Stimulated activated CD8-positive, alpha-beta memory T cell treated with anti-CD3 and anti-CD28 coated beads, Interleukin-4, amount 100 ng/mL, for 1 hour (primary cell): ENCODE results near the gene ZFYVE1.

Experiments used
- DNase-seq, 2 donors: peaks; one replicate each; pipeline ENCODE4 v3.0.0-alpha.2; 2020; ENCODE audit warnings: low read depth in 2 of 2, low spot score in 1 of 2

The ZFYVE1 gene

DNA sequence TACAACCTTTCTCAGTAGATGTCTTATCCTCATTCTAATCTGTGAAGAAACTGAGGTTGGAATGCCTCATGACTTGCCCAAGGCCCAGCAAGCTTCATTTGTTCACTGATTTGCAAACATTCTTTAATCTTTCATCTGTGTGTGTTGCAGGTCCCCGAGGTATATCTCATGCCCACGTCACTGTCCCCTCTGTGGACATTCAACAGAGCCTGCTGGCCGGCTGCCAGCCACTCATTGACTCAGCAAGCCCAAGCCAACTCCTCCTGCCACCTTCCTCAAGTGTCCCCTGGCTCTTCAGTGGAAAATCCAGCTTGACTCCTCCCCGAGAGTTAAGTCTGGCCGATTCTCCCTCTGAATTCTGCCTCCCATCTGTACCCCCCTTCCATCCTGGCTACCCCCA lies 102.6 kb downstream of the ZFYVE1 start:
- DNase-seq: no peak

DNA sequence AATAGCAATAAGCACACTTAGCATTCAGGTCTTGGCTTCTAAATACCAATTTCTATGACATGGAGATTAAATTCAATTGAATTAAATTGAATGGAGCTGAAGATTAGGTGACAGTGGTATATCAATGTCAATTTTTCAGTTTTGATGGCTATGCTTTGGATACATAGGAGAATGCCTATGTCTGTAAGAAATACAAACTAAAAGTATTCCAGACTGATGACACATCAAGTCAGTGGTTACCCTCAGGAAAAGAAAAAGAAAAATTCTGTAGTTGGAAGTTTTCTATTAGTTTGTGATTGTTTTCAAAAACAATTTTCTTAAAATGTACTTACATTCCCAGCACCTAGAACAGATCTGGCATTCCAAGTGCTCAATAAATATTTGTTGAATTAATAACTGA lies 105.5 kb downstream of the ZFYVE1 start:
- no peak for DNase-seq

DNA sequence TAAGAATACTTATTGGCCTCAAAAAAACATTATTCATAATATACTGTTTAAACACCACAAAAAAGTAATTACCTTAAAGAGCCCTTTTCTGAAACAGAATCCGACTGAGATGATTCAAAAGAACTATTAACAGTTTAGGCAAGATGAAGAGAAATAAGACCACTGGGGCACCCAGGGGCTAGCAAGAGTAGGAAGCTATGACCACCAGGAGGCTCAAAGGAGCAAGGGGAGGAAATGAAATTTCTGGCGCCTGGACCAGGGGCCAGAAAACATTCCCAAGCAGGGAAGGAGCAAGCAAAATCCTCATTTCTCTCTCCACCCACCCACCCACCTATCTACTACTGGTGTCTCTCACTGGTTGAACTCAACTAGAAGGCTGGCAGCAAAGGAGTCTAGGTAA lies 106.9 kb downstream of the ZFYVE1 start:
- DNase-seq: no peak
